SH-SY5Y (cell line): Measurements from ENCODE around the gene GMPR.

Experiments used
- GATA2 ChIP-seq: IDR thresholded peaks from 2 replicates; pipeline ENCODE4 v1.6.1; 2011; ENCODE audit warnings: mild to moderate bottlenecking, low read depth, low read length
- GATA3 ChIP-seq: IDR thresholded peaks from 2 replicates; pipeline ENCODE4 v1.6.1; 2011; ENCODE audit warnings: low read depth, mild to moderate bottlenecking, low read length, moderate library complexity

DNA sequence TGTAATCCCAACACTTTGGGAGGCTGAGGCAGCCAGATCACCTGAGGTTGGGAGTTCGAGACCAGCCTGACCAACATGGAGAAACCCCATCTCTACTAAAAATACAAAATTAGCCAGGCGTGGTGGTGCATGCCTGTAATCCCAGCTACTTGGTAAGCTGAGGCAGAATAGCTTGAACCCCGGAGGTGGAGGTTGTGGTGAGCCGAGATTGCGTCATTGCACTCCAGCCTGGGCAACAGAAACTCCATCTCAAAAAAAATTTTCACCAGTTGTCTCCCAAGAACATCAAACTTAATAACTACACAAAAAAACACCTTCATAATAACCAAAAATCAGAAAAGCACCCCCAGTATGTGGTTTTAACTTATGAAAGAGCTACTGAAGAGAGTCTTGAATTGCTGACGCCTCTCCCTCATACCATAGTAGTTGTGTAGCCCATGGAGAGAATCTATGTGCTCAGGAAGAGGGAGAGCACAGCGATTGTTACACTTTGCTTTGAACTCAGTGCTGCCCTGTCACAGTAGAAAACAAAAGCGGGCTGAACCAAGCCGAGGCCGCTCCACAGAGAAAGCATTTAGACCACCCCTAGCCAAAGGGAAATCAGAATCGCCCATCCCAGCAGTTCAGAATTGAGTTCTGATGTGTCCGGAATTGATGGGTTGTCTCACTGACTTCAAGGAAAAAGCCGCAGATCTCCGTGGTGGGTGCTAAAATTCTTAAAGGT lies 42.0 kb upstream of the GMPR start:
- TF ChIP-seq GATA2 = no peak
- TF ChIP-seq GATA3 = no peak
